ENCODE measurements around the gene TNC.

TNC gene

GRCh38 chr9:115093520-115093919, 24.4 kb downstream of the TNC start:
- no peak for DNase-seq

DNA sequence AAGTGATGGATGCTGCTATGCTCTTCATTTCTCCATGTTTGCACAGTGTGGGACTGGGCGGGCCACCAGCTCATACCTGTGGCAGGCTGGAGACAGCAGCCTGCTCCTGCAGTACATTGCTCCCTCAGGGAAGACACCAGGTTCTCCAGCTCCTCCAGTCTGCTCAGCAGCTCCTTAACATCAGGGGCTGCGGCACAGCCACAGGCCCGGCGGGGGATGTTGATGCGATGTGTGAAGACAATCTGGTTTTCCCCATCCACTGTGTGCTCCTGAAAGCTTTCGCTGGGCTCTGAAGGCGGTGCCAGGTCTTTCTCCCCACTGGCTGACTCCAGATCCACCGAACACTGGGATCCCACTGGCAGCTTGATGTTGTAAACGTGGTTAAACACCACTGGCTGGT, 27.5 kb downstream of the TNC start:
- no peak for DNase-seq

- no peak for DNase-seq
Observed at GRCh38 chr9:115088860-115089259, 29.1 kb downstream of the TNC start.

- no peak for DNase-seq
Observed at GRCh38 chr9:115086886-115087285, 31.1 kb downstream of the TNC start.

- DNase-seq, result no peak
Observed at GRCh38 chr9:115086461-115086860, 31.5 kb downstream of the TNC start.

- no peak for DNase-seq
Observed at GRCh38 chr9:115085773-115086377, 32.1 kb downstream of the TNC start.

DNA sequence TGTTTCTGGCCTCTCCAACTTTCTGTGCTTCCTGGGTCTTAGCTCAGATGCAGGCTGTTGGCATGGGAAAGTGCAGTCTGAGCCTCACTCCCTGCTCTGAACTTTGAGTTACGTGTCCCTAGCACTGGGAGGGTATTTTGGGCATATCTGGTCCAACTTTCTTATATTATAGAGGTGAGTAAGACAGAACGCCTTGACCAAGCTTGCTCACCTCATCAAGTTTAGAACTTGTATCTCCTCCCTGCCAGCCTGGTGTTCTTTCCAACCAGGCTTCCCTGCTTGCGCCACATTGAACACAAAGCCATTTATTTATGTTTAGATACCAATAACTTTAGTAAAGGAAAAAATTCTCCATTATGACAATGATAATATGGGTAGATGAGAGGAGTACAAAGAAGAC, 33.2 kb downstream of the TNC start:
- DNase-seq, result no peak

GRCh38 chr9:115084157-115084556, 33.8 kb downstream of the TNC start:
- DNase-seq, result no peak

DNA sequence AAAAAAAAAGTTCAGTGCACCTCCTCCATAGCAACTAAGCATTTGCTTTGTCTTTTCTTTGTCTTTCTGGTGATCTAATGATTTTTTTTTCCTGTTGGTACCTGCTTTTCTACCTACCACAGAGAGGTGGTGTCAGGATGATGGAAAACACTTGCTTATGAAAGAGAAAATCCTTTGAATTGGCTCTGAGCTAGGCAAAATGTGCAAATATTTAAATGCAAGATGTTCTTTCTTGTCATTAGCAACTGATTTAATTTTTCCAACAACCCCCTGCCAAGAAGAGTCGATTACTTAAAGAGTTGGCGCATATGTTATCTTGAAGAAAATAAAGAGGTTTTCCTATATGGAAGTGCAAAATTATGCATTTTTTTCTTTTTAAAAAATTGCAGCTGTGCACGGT, 37.7 kb downstream of the TNC start:
- DNase-seq, result no peak

GRCh38 chr9:115079156-115079555, 38.8 kb downstream of the TNC start:
- no peak for DNase-seq

- DNase-seq, result no peak
Observed at GRCh38 chr9:115073456-115073855, 44.5 kb downstream of the TNC start.

- DNase-seq, result no peak
Observed at GRCh38 chr9:115071176-115071575, 46.8 kb downstream of the TNC start.

- no peak for DNase-seq
Observed at GRCh38 chr9:115069771-115070170, 48.2 kb downstream of the TNC start.

DNA sequence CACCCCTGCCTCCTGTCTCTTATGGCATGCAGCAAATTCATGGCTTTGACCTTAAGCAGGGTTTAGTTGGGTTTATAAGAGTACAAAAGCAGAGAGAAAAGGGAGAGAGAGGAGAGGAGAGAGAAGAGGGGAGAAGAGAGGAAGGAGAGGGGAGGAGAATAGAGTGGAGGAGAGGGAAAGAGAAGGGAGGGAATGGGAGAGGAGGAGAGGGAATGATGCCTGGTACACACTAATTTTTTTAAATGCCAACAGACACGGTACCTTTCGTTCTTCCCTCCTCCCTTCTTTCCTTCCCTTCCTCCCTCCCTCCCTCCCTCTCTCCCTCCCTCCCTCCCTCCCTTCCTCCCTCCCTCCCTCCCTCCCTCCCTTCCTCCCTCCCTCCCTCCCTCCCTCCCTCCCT, 48.7 kb downstream of the TNC start:
- DNase-seq, result no peak

- no peak for DNase-seq
Observed at GRCh38 chr9:115068031-115068430, 49.9 kb downstream of the TNC start.

GRCh38 chr9:115063058-115063845, 54.7 kb downstream of the TNC start:
- no peak for DNase-seq

GRCh38 chr9:115058684-115059315, 59.2 kb downstream of the TNC start:
- DNase-seq, result no peak

DNA sequence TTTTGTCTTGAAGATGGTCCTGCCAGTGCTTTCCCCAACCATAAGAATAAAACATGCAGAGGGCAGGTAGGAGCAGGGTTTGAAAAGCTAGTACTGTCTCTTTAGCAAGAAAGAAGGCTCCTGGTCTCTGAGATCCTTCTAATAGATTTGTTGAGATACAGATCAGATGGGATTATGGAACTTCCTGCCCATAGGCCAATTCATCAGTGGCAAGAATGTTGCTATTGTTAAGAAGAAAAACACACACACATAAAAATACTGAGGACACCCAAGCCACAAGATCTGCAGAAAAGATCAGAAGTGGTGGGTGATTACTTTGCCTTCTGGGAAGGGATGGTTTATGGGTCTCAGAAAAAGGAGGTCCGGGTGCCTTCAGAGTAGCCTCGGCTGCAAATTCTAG, 59.8 kb downstream of the TNC start:
- no peak for DNase-seq

DNA sequence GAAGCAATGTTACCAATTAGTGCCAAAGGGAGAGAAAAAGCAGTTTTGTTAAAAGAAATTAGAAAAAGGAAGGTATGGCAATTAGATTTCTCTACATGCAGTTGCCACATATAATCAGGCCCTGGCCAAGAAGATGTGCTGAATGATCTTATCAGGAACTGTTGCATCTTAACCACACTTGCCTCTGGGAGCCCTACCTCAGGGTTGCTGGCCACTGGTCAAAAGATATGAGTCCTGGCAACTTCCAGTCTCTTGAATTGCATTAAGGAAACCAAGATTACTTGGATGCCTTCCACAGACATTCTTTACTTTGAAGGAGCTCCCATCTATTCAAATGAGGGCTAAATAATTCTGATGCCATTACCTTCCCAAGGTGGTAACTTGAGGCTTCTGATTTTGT, 60.4 kb downstream of the TNC start:
- DNase-seq, result no peak

DNA sequence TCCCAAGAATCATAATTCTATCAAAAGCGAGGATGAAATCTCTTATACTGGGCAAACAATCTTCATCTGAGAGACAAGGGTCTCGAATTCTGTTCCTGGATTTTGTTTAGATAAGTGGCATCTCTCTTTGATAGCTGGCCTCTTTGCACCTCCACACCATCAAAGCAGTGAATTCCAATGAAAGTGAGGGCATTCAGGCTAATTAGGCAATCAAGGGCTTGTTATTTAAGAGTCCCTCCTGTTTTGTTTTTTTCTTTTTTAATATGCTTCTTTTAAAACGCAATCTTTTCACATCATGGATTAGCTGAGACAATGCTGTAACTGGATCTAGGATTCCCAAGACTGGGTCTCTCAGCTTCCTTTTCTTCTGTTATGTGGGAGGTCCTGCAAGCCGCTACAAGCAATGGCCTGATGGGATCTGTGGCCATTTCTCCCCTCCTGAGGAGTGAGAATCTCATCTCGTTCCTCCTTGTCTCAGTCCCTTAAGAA, 67.9 kb downstream of the TNC start:
- DNase-seq, result no peak

GRCh38 chr9:115046824-115047223, 71.1 kb downstream of the TNC start:
- DNase-seq, result no peak

GRCh38 chr9:115046199-115046598, 71.8 kb downstream of the TNC start:
- DNase-seq, result no peak

DNA sequence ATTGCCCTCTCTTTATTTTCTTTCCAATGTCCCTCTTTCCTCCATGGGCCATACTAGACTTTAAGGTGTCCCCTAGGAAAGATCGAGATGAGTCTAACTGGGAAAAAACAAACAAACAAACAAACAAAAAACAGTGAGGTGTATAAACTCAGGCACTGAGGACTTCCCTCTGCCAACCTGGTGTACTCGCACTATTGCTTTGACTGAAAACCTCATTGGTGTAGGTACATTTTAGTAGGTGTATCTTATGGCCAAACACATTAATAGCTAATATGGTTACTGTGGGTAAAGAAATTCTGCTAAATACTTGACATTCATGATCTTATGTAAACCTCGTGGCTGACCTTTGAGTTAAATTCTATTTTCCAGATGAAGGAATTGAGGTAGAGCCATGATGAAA, 74.3 kb downstream of the TNC start:
- DNase-seq, result no peak

Data from NCI-H1436 treated with DMSO at 0.1 percent for 48 hours (cell line).